ENCODE results near the gene HAGHL.

The HAGHL gene, protein sequence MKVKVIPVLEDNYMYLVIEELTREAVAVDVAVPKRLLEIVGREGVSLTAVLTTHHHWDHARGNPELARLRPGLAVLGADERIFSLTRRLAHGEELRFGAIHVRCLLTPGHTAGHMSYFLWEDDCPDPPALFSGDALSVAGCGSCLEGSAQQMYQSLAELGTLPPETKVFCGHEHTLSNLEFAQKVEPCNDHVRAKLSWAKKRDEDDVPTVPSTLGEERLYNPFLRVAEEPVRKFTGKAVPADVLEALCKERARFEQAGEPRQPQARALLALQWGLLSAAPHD

DNA sequence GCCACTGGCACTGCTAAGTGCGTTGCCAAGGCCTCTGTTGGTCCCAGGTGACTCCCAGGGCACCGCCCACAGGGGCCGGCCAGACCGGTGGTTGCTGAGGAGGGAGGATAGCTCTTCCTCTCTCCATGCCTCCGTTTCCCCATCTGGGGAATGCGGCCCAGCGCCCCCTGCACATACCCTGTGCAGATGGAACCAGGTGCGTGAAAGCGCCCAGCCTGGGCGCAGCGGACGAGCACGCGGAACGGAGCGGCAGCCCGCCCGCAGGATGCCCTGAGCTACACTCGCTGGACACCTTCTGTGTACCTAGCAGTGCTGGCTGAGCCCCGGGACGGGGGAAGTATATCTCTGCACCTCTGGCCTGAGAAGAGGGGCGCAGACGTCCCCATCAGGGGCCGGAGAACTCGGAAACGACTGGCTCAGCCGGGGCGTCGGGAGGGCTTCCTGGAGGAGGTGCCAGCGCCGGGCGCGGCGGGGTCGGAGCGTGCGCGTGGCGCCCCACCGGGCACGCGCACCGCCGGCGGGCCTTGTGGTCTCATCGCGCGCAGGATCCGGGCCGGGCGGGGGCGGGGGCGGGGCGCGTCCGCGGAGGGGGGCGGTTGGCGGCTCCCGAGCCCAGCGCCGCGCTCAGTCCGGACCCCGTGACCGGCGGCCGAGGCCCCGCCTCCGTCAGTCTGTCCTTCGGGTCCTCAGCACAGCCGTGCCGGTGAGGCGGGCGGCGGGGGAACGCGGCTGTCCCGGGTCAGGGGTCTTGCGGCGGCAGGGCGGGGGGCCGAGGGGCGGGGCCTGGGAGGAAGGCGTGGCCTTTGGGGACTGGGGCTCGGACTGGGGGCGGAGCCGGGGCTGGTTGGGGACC is at the start of gene HAGHL, which contains the start of gene CCDC78:
Gene HAGHL, plus strand, starts transcription at position 669 of the 853 bp plus-strand sequence. CDS start 404 bp downstream, outside the sequence.
Gene CCDC78, minus strand, starts transcription at position 6 of the 853 bp plus-strand sequence. CDS start 76 bp downstream, outside the sequence.
- DNase-seq, result peak; percentile 71

DNA sequence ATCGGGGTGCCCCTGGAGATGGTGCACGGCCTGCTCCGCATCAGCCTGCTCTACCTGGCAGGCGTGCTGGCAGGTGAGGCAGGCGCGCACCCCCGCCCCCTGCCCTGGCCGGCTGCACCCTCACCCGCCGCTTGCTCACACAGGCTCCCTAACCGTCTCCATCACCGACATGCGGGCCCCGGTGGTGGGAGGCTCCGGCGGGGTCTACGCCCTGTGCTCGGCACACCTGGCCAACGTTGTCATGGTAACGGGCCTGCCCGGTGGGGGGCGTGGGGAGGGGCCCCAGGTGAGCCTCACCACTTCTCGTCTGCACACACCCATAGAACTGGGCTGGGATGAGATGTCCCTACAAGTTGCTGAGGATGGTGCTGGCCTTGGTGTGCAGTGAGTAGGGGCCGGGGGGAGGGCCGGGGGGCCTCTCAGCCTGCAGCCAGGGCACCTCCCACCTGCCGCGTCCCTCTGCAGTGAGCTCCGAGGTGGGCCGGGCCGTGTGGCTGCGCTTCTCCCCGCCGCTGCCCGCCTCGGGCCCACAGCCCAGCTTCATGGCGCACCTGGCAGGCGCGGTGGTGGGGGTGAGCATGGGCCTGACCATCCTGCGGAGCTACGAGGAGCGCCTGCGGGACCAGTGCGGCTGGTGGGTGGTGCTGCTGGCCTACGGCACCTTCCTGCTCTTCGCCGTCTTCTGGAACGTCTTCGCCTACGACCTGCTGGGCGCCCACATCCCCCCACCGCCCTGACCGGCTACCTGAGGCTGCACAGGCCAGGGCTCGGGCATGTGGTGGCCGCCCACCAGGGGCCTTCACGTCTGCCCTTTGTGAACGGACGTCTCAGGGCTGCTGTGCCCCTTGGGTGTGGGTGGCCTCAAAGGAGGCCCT is 49.4 kb upstream of the HAGHL start:
- in situ Hi-C loops (cut with HindIII; ENCODE audit: low pct_ligation_motif_present, low pct_unique_long_range_greater_than_20kb, low sequenced_read_pairs), result no loop called here
- no peak for DNase-seq

More for the DNA sequence above, at the start of gene HAGHL, which contains the start of gene CCDC78:
- in situ Hi-C loops (cut with HindIII; ENCODE audit: low pct_ligation_motif_present, low pct_unique_long_range_greater_than_20kb, low sequenced_read_pairs), result no loop called here

GRCh38 chr16:678209-678857 is 48.6 kb upstream of the HAGHL start:
- DNase-seq, result no peak
- in situ Hi-C loops (cut with HindIII; ENCODE audit: low pct_ligation_motif_present, low pct_unique_long_range_greater_than_20kb, low sequenced_read_pairs), result no loop called here

DNA sequence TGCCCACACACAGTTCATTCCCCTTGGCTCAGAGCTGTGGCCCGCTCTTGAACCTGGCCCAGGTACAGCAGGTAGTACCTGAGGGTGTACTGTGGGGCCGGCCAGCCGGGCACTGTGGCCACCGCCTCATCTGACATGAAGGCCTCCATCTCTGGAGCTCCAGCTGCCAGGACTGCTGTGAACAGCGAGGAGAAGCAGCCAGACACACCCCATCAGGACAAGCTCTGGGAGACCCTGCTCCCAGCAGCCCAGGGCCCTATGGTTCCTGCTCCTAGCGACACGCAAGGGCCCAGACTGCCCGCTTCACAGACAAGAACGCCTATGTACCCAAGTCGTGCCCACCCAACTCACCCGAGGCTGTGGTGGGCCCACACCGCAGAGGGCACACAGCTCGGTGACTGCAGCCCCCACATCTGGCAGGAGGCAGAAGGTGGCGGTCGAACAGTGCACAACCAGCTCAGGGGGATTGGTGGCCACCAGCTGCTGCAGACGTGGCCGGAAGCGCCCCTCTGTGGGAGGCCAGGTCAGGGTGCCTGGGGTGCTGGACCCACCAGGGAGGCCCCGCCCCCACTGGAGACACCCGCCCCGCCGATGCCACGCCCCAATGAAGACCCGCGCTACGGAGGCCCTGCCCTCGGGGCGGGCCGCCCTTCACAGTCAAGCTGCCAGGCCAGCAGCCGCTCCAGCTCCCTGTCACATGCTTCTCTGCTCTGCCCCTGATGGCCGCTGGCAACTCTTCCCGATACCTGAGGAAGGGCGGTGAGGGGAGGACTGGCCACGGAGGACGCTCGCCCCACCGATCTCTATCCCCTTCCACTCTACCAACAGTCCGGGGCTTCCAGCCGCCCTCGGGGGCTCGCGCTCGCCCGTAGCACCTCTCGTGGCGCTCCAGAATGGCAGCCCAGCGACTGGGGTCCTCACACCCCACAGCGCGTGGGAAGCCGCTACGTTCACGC is 47.8 kb upstream of the HAGHL start:
- peak; percentile 78 for DNase-seq
- in situ Hi-C loops (cut with HindIII; ENCODE audit: low pct_ligation_motif_present, low pct_unique_long_range_greater_than_20kb, low sequenced_read_pairs), result no loop called here

GRCh38 chr16:679814-680624 is 46.9 kb upstream of the HAGHL start, which contains the start of gene STUB1:
STUB1 (plus strand) TSS chr16:680410; CDS start chr16:680526, 116 bp downstream.
- DNase-seq, result peak; percentile 89
- in situ Hi-C loops (cut with HindIII; ENCODE audit: low pct_ligation_motif_present, low pct_unique_long_range_greater_than_20kb, low sequenced_read_pairs), result no loop called here

DNA sequence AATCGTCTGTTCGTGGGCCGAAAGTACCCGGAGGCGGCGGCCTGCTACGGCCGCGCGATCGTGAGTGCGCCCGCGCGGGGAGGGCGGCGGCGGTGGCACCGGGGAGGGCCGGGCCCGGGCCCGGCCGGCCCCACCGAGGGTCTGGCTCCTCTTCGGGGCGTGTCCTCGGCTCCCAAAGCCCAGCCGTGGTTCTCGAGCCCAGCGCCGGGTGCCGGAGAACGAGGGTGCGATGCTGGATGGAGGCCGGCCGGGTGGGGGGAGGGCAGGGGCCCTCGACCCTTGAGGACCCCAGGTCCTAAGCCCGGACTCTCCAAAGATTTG is 46.3 kb upstream of the HAGHL start:
- in situ Hi-C loops (cut with HindIII; ENCODE audit: low pct_ligation_motif_present, low pct_unique_long_range_greater_than_20kb, low sequenced_read_pairs), result no loop called here
- DNase-seq, result no peak

DNA sequence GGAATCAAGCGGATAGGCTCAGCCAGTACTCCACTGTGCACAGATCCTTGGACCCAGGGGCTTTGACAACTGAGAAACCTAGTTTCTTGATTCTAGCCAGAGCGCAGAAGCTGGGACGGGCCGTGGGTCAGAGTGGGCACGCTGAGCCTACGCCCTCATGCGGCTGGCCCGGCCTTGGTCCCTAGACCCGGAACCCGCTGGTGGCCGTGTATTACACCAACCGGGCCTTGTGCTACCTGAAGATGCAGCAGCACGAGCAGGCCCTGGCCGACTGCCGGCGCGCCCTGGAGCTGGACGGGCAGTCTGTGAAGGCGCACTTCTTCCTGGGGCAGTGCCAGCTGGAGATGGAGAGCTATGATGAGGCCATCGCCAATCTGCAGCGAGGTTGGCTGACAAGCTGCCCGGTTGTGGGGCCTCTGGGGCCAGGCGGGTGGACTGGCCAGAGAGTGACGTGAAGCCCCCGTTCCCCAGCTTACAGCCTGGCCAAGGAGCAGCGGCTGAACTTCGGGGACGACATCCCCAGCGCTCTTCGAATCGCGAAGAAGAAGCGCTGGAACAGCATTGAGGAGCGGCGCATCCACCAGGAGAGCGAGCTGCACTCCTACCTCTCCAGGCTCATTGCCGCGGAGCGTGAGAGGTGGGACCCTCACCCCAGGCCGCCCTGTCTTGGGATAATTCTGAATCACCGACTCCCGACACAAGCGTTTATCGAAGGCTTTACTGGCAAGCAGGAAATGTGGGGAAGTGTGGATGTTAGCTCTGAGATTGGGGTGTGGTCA is 45.8 kb upstream of the HAGHL start:
- in situ Hi-C loops (cut with HindIII; ENCODE audit: low pct_ligation_motif_present, low pct_unique_long_range_greater_than_20kb, low sequenced_read_pairs), result no loop called here
- peak; percentile 64 for DNase-seq

- peak; percentile 30 for DNase-seq
- in situ Hi-C loops (cut with HindIII; ENCODE audit: low pct_ligation_motif_present, low pct_unique_long_range_greater_than_20kb, low sequenced_read_pairs), result no loop called here
Measured at GRCh38 chr16:681746-682427, 45.0 kb upstream of the HAGHL start.

GRCh38 chr16:682493-683395 is 44.2 kb upstream of the HAGHL start:
- DNase-seq, result no peak

DNA sequence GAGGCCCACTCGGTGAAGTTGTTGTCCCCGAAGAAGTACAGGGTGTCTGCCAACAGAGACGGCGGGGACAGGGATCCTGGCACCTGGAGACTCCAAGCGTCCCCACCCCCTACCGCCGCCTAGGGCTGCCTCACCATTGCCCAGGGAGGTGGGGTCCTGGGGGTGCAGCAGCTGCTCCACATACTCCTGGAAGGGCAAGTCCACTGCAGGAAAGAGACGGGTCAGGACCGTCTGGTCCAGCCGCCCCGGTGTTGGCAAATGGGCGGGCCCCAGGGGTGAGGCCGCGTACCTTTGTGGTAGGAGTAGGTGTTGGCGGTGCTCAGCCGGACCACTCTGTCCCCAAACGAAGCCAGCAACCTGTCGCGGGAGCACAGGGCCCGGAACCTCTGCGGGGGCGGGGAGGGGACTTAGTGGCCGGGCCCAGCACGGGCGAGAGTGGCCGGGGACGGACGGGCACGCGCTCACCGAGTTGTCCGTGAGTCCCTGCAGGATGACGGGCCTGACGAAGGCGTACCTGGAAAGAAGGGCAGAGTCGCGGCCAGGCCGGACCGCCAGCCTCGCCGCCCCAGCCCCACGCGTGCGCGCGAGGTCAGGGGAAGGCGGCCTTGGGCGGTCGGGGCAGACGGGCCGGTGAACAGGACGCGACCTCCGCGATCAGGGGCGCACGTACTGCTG is 43.4 kb upstream of the HAGHL start:
- in situ Hi-C loops (cut with HindIII; ENCODE audit: low pct_ligation_motif_present, low pct_unique_long_range_greater_than_20kb, low sequenced_read_pairs), result no loop called here
- DNase-seq, result no peak

More at GRCh38 chr16:682493-683395, 44.2 kb upstream of the HAGHL start:
- in situ Hi-C loops (cut with HindIII; ENCODE audit: low pct_ligation_motif_present, low pct_unique_long_range_greater_than_20kb, low sequenced_read_pairs), result no loop called here

- in situ Hi-C loops (cut with HindIII; ENCODE audit: low pct_ligation_motif_present, low pct_unique_long_range_greater_than_20kb, low sequenced_read_pairs), result no loop called here
- DNase-seq, result peak; percentile 99
Measured at GRCh38 chr16:684071-684794, 42.7 kb upstream of the HAGHL start, which contains the start of gene JMJD8. JMJD8 (minus strand) TSS chr16:684334; CDS start chr16:684319, 15 bp downstream.

DNA sequence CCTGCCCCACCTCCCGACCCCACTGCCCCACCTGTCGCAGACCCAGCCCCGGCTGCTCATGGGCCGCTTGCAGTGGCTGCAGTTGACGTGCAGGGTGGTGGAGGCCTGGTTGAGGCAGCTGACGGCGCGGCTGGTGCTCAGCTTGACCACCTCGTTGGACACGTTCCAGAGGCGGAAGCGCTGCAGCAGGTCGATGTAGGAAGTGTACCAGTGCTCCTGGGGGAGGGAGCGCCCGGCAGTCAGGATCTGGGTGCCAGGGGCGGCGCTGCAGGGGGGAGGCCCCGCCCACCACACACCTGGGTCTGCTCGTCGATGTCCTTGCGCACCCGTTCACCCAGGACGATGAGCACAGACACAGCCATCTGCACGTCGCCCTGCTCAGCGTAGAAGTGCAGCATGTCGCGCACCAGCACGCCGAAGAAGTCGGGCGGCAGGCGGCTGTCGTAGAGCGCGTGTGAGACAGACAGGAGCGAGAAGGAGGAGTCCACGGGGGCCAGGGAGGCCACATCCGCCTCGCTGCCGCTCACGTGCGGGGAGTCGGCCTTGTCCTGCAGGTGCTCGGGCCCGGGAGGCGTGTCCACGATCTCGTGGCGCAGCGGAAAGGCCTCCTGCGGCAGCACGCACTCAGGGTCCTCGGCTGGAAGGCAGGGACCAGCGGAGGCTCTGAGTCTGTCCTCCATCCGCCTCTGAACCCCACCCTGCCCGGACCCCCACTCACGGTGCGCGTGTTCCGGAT is 41.8 kb upstream of the HAGHL start:
- no peak for DNase-seq
- in situ Hi-C loops (cut with HindIII; ENCODE audit: low pct_ligation_motif_present, low pct_unique_long_range_greater_than_20kb, low sequenced_read_pairs), result no loop called here

DNA sequence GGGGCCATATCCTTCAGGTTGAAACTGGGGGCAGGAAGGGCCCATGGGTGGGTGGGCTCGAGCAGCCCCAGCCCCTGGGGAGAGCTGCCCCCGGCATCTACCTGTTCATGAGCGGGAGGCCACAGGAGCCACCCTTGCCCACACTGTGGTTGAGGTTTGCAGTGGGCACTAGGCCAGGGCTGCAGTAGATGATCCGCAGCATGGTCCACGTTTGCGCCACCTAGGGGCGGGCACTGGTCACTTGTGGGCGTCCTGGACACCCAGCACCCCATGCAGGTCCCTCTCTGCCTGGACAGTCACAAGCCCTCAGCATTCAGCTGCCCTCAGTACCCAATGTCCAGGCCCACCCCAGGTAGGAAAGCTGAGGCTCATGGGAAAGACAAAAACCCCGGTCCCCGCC is 40.9 kb upstream of the HAGHL start:
- in situ Hi-C loops (cut with HindIII; ENCODE audit: low pct_ligation_motif_present, low pct_unique_long_range_greater_than_20kb, low sequenced_read_pairs), result no loop called here
- DNase-seq, result peak; percentile 70

Data from ACHN (cell line).